22Rv1 (cell line): ENCODE results near the gene P2RY11.

ENCODE experiments used
- CTCF ChIP-seq: fragments of 450-650 bp; IDR thresholded peaks from 2 replicates; pipeline ENCODE4 v1.5.1; 2017; ENCODE audit warnings: mild to moderate bottlenecking
- ZFX ChIP-seq: fragments of 450-650 bp; IDR thresholded peaks from 2 replicates; pipeline ENCODE4 v1.6.1; 2017; ENCODE audit warnings: antibody characterized with exemption, borderline replicate concordance

DNA sequence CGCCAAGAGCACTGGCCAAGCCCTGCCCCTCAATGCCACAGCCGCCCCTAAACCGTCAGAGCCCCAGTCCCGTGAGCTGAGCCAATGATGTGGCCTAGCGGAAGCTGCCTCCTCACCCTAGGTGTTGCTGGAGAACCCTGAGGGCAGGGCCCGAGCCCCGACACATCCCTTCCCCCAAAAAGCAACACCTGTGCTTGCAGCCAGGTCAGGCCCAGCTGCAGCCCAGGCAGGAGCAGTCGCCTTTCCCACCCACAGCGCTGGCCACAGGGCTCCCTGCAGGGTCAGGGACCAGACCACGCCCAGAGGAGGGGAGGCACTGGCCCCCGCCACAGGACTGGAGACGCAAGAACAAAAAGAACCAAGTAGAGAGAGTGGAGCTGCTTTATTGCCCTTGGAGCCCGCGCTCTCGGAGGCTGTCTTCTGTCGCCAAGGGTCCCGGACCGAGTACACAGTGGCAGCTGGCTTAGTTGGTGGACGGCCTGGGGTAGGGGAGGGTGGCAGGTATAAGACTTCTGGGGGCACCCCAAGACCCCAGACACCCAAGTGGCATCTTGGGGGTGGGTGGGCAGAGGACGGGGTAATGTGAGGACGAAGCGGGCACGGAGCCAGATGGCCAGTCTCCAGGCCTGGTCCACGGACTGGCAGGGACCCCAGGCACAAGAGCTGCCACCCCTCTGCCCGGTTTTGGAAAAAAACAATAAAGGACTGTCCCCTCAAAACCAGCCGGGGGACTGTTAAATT, 3.3 kb downstream of the P2RY11 start:
- no peak for TF ChIP-seq CTCF
- no peak for TF ChIP-seq ZFX
